HepG2 (cell line): ENCODE data around the gene TTLL11. TPM values are rescaled to one million over a fixed set of nuclear protein-coding genes. Genes with fewer than 3 reads are reported as not detected.

ENCODE experiments used
- ATAC-seq: fragments of 200-7000 bp; cut with Tn5 transposase; 3 replicates; pipeline ENCODE4 v1.9.1; 2020; ENCODE audit warnings: mild to moderate bottlenecking, moderate library complexity
- BruUV-seq: library from RNA; stranded (reverse); fragments of 400-500 nt; replicated peaks from 2 replicates; lab custom pipeline; 2021; lab: Mats Ljungman, UMichigan
- CTCF ChIA-PET: fragments of 300-600 bp; formaldehyde crosslinking; extraction: SDS; loops from one replicate; lab custom pipeline; 2021; ENCODE audit warnings: low total read pairs, inconsistent platforms, low intra/inter-chr PET ratio; lab: Yijun Ruan, JAX
- POLR2A ChIA-PET: fragments of 350-600 bp; sonication (Branson Sonifier 250); formaldehyde crosslinking; loops from one replicate; lab custom pipeline; 2020; ENCODE audit warnings: antibody characterized with exemption, inconsistent platforms; lab: Yijun Ruan, JAX
- DNase-seq: peaks from one replicate; pipeline ENCODE4 v3.0.0-alpha.2; 2015; ENCODE audit warnings: low spot score
- FAIRE-seq: peaks from 3 replicates; lab custom pipeline; 2011; peaks lifted over from hg19 to GRCh38; lab: Jason Lieb, UNC
- H2AFZ ChIP-seq: one replicate; pipeline ENCODE4 v1.6.1; 2011; ENCODE audit warnings: low read length, inconsistent platforms
- H3K27ac ChIP-seq: fragments of 300-600 bp; 3 replicates; pipeline ENCODE4 v1.8.0; 2011; ENCODE audit warnings: mixed run types, mild to moderate bottlenecking, mixed read lengths, low read length, inconsistent platforms; ENCODE audit not compliant: insufficient read depth; ENCODE audit errors: extremely low read length
- H3K27me3 ChIP-seq, 2 experiments: fragments of 200-600 bp in 1 of 2; 2 replicates in 1 of 2; 3 replicates in 1 of 2; pipeline versions ENCODE4 v1.6.0 to v1.8.0; 2011; ENCODE audit warnings: low read length in 2 of 2, mild to moderate bottlenecking in 2 of 2, moderate library complexity in 2 of 2, inconsistent platforms in 1 of 2; ENCODE audit not compliant: insufficient read depth in 2 of 2, control insufficient read depth in 1 of 2
- H3K36me3 ChIP-seq, 2 experiments: fragments of 200-600 bp in 1 of 2; replicated peaks in 1 of 2; 2 replicates in 1 of 2; 3 replicates in 1 of 2; pipeline versions ENCODE4 v1.5.1 to v1.8.0; 2011; ENCODE audit warnings: low read length in 2 of 2, inconsistent platforms in 1 of 2; ENCODE audit not compliant: insufficient read depth in 2 of 2, control insufficient read depth in 1 of 2
- H3K4me1 ChIP-seq: 2 replicates; pipeline ENCODE4 v1.5.1; 2012; ENCODE audit warnings: low read length, inconsistent platforms; ENCODE audit not compliant: insufficient read depth
- H3K4me2 ChIP-seq: 2 replicates; pipeline ENCODE4 v1.6.0; 2011; ENCODE audit warnings: low read depth, low read length, inconsistent platforms
- H3K4me3 ChIP-seq, 3 experiments: fragments of 200-600 bp in 1 of 3; sonication (generic), shearing (Covaris generic) in 1 of 3; replicated peaks in 1 of 3; 2 replicates each; pipeline ENCODE4 v1.5.1; 2011 to 2016; ENCODE audit warnings: low read length in 3 of 3, inconsistent platforms in 2 of 3, low read depth in 2 of 3, mild to moderate bottlenecking in 2 of 3, control low read depth in 1 of 3, mixed read lengths in 1 of 3; ENCODE audit not compliant: insufficient read depth in 1 of 3
- H3K79me2 ChIP-seq: one replicate; pipeline ENCODE4 v1.6.1; 2011; ENCODE audit warnings: low read length, inconsistent platforms; ENCODE audit not compliant: insufficient read depth
- H3K9ac ChIP-seq: 2 replicates; pipeline ENCODE4 v1.6.0; 2011; ENCODE audit warnings: mild to moderate bottlenecking, low read depth, low read length, inconsistent platforms; ENCODE audit not compliant: insufficient read depth
- H3K9me3 ChIP-seq: 2 replicates; pipeline ENCODE4 v1.5.1; 2012; ENCODE audit warnings: mild to moderate bottlenecking, low read length
- H4K20me1 ChIP-seq: 2 replicates; pipeline ENCODE4 v1.6.0; 2011; ENCODE audit warnings: inconsistent platforms, mild to moderate bottlenecking, low read length, moderate library complexity; ENCODE audit not compliant: insufficient read depth
- BORCS8-MEF2B ChIP-seq: sonication (generic); formaldehyde crosslinking; IDR thresholded peaks from 2 replicates; pipeline ENCODE4 v1.8.0; 2022; ENCODE audit warnings: mild to moderate bottlenecking, missing genetic modification reagents
- CBX1 ChIP-seq: IDR thresholded peaks from one replicate; pipeline ENCODE4 v1.6.1; 2016; ENCODE audit warnings: antibody characterized with exemption, low read depth
- CEBPG ChIP-seq: IDR thresholded peaks from 2 replicates; pipeline ENCODE4 v1.6.1; 2016
- FOXK1 ChIP-seq: sonication (generic); formaldehyde crosslinking; IDR thresholded peaks from 2 replicates; pipeline ENCODE4 v1.4.0; 2020; ENCODE audit warnings: low read depth, missing genetic modification reagents, borderline replicate concordance
- GATAD2A ChIP-seq: IDR thresholded peaks from 2 replicates; pipeline ENCODE4 v1.6.1; 2016
- KDM1A ChIP-seq: IDR thresholded peaks from 2 replicates; pipeline ENCODE4 v1.6.1; 2016; ENCODE audit warnings: missing compliant biosample characterization
- KDM5A ChIP-seq: fragments of 200-600 bp; sonication (generic); IDR thresholded peaks from 2 replicates; pipeline ENCODE4 v1.7.0; 2018; ENCODE audit warnings: antibody characterized with exemption, mild to moderate bottlenecking, low read length, borderline replicate concordance
- MEIS1 ChIP-seq: sonication (generic); formaldehyde crosslinking; IDR thresholded peaks from 2 replicates; pipeline ENCODE4 v1.9.0; 2021; ENCODE audit warnings: mild to moderate bottlenecking, missing genetic modification reagents, moderate library complexity, borderline replicate concordance
- PHF21A ChIP-seq: sonication (generic); formaldehyde crosslinking; IDR thresholded peaks from 2 replicates; pipeline ENCODE4 v1.5.0; 2020; ENCODE audit warnings: mild to moderate bottlenecking, missing genetic modification reagents
- SALL1 ChIP-seq: sonication (generic); formaldehyde crosslinking; IDR thresholded peaks from 2 replicates; pipeline ENCODE4 v1.8.0; 2022; ENCODE audit warnings: mild to moderate bottlenecking, missing genetic modification reagents
- SMAD9 ChIP-seq: sonication (generic); formaldehyde crosslinking; IDR thresholded peaks from 2 replicates; pipeline ENCODE4 v1.5.1; 2020; ENCODE audit warnings: mild to moderate bottlenecking, missing genetic modification reagents
- SMC3 ChIP-seq: IDR thresholded peaks from 2 replicates; pipeline ENCODE4 v1.6.1; 2011; ENCODE audit warnings: low read length, improper control_type of control experiment
- SOX6 ChIP-seq, 2 experiments: fragments of 450-650 bp in 1 of 2; sonication (generic) in 1 of 2; formaldehyde crosslinking in 1 of 2; IDR thresholded peaks; 2 replicates each; pipeline versions ENCODE4 v1.4.0 to v1.6.1; 2017 to 2020; ENCODE audit warnings: antibody characterized with exemption in 1 of 2, mild to moderate bottlenecking in 1 of 2, missing genetic modification reagents in 1 of 2
- SUZ12 ChIP-seq: fragments of 150-350 bp; IDR thresholded peaks from 2 replicates; pipeline ENCODE4 v1.6.1; 2014; ENCODE audit warnings: low read depth, low read length
- TAF1 ChIP-seq: sonication (generic); formaldehyde crosslinking; IDR thresholded peaks from 2 replicates; pipeline ENCODE4 v1.4.0; 2020; ENCODE audit warnings: missing genetic modification reagents
- ZFP62 ChIP-seq: sonication (generic); formaldehyde crosslinking; IDR thresholded peaks from 2 replicates; pipeline ENCODE4 v1.4.0; 2020; ENCODE audit warnings: missing genetic modification reagents
- ZNF292 ChIP-seq: sonication (generic); formaldehyde crosslinking; IDR thresholded peaks from 2 replicates; pipeline ENCODE4 v1.8.1; 2022; ENCODE audit warnings: mild to moderate bottlenecking, low read depth, missing genetic modification reagents, borderline replicate concordance
- ZNF652 ChIP-seq: IDR thresholded peaks from 2 replicates; pipeline ENCODE4 v1.6.1; 2016; ENCODE audit warnings: low read depth, borderline replicate concordance
- ZNF792 ChIP-seq: IDR thresholded peaks from 2 replicates; pipeline ENCODE4 v1.6.1; 2016
- WGBS: methylation state at CpG from one replicate; pipeline ENCODE4 v1.1.6; 2017; ENCODE audit warnings: low lambda C conversion rate; 5-methylcytosine and 5-hydroxymethylcytosine counted together
- in situ Hi-C: cut with HindIII; loops from 2 replicates; pipeline ENCODE4 v1.10.0; 2017; ENCODE audit warnings: low pct_unique_long_range_greater_than_20kb; ENCODE audit not compliant: extremely low pct_ligation_motif_present
- intact Hi-C: fragments of 100-400 bp; cut with micrococcal nuclease; formaldehyde crosslinking; loops from one replicate; pipeline ENCODE4 v1.10.0; 2022; ENCODE audit not compliant: unreplicated experiment
- polyA plus RNA-seq, 8 experiments: library from polyadenylated mRNA; depleted of rRNA in 3 of 8; stranded (reverse) in 7 of 8; unstranded in 1 of 8; fragments of >200 nt; fragmentation: Illumina TruSeq in 4 of 8; extraction: Trizol in 4 of 8; gene quantifications; 2 replicates each; pipeline versions ENCODE4 v1.2.1 to v1.2.3, GENCODE V29; 2011 to 2016; ENCODE audit warnings: low read depth in 4 of 8, missing spikeins in 1 of 8, mixed read lengths in 1 of 8; ENCODE audit not compliant: insufficient read depth in 1 of 8
- total RNA-seq, 5 experiments: library from RNA; depleted of rRNA; stranded (reverse); fragments of >200 nt; fragmentation: Illumina TruSeq; extraction: Trizol; gene quantifications; 2 replicates each; pipeline ENCODE4 v1.2.3, GENCODE V29; 2016; ENCODE audit warnings: low read depth in 1 of 5
- TF ChIP-seq, protein P1 (sequence below), 2 experiments: IDR thresholded peaks; 2 replicates each; pipeline ENCODE4 v1.6.1; 2011 to 2012; ENCODE audit warnings: low read length in 2 of 2, borderline replicate concordance in 1 of 2, low read depth in 1 of 2, mild to moderate bottlenecking in 1 of 2, moderate library complexity in 1 of 2
- TF ChIP-seq, protein P2 (sequence below): sonication (generic); formaldehyde crosslinking; IDR thresholded peaks from 2 replicates; pipeline ENCODE4 v1.4.0; 2020; ENCODE audit warnings: missing genetic modification reagents, borderline replicate concordance

Gene TTLL11
- total and polyA plus RNA-seq, 2 of the 13 experiments (the other 11 are each of a cell fraction or from before 2014, with no cell fraction given) = 4.5 to 5.2 TPM

DNA sequence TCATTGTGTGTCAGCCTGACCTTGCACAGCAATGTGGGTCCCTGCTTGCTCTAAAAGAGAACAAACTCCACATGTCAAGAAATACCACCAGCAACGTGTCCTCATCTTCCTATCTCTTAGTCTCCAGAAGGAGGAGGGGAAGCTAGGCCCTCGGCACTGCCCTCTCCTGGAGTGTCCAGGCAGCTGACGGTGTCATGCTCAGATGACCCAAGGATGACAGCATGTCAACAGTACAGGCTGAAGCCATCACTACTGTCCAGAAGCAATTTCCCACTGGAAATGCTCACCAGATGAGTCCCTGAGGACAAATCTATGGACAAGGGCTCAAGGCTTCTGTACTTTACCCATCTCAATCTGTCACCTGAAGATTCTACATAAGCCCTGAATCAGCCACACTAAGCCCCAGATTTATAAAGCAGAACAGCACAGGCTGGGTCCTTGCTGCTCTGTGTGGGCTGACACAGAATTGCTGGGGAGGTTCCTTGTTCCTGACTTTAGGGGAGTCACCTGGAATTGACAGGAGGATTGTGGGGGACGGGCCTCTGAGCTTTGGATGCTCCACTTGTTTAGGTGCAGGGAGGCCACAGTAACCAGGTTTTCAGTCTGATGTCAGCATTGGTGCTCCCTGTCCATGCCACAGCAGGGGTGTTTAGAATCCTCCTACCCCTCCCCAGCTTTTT lies 231.5 kb downstream of the TTLL11 start:
- Histone ChIP-seq H2AFZ (no peak overlapping the region), H3K9me3 (no peaks in the 10 kb centered on the region), H3K27me3 (peaks cover 0 to 35% of the 10 kb centered on the region in 2 experiments; a peak in 3 of 5 replicates), H4K20me1 (no peaks in the 10 kb centered on the region), H3K4me2 (no peak overlapping the region), H3K36me3 (no peaks in the 10 kb centered on the region), H3K4me3 (no peak overlapping the region), H3K79me2 (no peaks in the 10 kb centered on the region), H3K4me1 (no peaks in the 10 kb centered on the region), H3K27ac (no peak overlapping the region), H3K9ac (no peak overlapping the region)
- ChIA-PET CTCF (interaction anchor here (0.7 to 1.7 kb wide), 4 partner anchors 117 to 227 kb away, joined by 3 to 9 read pairs (median 5); no protein-coding TSS in a partner anchor), POLR2A (interaction anchor here (1.2 kb wide), 1 partner anchor 117 kb away, joined by 3 read pairs; no protein-coding TSS in a partner anchor)
- BruUV-seq = no TSS peak
- FAIRE-seq (peak; percentile 91), DNase-seq (peak; percentile 43), ATAC-seq (peak; percentile 99)
- intact Hi-C loops = loop anchor here (1.0 to 5.0 kb wide), 6 partner anchors 117 to 315 kb away; no protein-coding TSS in a partner anchor
- 0% methylated on average over 2 of the region's 4 CpGs for WGBS
- in situ Hi-C loops = loop anchor here (10.0 kb wide), 2 partner anchors 117 to 317 kb away; no protein-coding TSS in a partner anchor
- TF ChIP-seq MEIS1 (peak; percentile 49; the same call in 1 of the 2 replicates), TAF1 (no peak), GATAD2A (CRISPR knock-in tag) (peak; percentile 49), ZNF792 (CRISPR knock-in tag) (no peak), CBX1 (no peak), BORCS8-MEF2B (CRISPR knock-in tag) (no peak), KDM5A (no peak), ZFP62 (CRISPR knock-in tag) (no peak), SMAD9 (no peak), SUZ12 (no peak), KDM1A (CRISPR knock-in tag) (no peak), FOXK1 (peak; percentile 28; the same call in 1 of the 2 replicates), PHF21A (no peak), SALL1 (CRISPR knock-in tag) (peak; percentile 49), SOX6 (IDR thresholded peaks at IDR 0.05) (no peak), SOX6 (CRISPR knock-in tag; IDR thresholded peaks at IDR 0.05) (0 out of 2 replicates have a peak, but pooled peaks have one; percentile 14), CEBPG (CRISPR knock-in tag) (0 out of 2 replicates have a peak, but pooled peaks have one; percentile 23), SMC3 (peak; percentile 97), ZNF652 (CRISPR knock-in tag) (no peak), ZNF292 (CRISPR knock-in tag) (no peak)
- TF ChIP-seq, protein P1, sequence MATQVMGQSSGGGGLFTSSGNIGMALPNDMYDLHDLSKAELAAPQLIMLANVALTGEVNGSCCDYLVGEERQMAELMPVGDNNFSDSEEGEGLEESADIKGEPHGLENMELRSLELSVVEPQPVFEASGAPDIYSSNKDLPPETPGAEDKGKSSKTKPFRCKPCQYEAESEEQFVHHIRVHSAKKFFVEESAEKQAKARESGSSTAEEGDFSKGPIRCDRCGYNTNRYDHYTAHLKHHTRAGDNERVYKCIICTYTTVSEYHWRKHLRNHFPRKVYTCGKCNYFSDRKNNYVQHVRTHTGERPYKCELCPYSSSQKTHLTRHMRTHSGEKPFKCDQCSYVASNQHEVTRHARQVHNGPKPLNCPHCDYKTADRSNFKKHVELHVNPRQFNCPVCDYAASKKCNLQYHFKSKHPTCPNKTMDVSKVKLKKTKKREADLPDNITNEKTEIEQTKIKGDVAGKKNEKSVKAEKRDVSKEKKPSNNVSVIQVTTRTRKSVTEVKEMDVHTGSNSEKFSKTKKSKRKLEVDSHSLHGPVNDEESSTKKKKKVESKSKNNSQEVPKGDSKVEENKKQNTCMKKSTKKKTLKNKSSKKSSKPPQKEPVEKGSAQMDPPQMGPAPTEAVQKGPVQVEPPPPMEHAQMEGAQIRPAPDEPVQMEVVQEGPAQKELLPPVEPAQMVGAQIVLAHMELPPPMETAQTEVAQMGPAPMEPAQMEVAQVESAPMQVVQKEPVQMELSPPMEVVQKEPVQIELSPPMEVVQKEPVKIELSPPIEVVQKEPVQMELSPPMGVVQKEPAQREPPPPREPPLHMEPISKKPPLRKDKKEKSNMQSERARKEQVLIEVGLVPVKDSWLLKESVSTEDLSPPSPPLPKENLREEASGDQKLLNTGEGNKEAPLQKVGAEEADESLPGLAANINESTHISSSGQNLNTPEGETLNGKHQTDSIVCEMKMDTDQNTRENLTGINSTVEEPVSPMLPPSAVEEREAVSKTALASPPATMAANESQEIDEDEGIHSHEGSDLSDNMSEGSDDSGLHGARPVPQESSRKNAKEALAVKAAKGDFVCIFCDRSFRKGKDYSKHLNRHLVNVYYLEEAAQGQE (IDR thresholded peaks at IDR 0.05; ENCODE audit: borderline replicate concordance in 1 of 2, low read depth in 1 of 2, low read length in 2 of 2) = no peak
- TF ChIP-seq, protein P2, sequence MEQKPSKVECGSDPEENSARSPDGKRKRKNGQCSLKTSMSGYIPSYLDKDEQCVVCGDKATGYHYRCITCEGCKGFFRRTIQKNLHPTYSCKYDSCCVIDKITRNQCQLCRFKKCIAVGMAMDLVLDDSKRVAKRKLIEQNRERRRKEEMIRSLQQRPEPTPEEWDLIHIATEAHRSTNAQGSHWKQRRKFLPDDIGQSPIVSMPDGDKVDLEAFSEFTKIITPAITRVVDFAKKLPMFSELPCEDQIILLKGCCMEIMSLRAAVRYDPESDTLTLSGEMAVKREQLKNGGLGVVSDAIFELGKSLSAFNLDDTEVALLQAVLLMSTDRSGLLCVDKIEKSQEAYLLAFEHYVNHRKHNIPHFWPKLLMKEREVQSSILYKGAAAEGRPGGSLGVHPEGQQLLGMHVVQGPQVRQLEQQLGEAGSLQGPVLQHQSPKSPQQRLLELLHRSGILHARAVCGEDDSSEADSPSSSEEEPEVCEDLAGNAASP (CRISPR knock-in tag) = peak; percentile 36; the same call in 1 of the 2 replicates
